HG02938 (cell line): Measurements from ENCODE around the gene GPD1L.

Source experiments
- ATAC-seq: cut with Tn5 transposase; IDR thresholded peaks from one replicate; pipeline ENCODE4 v1.9.1; 2021; ENCODE audit warnings: mild to moderate bottlenecking, moderate library complexity; ENCODE audit not compliant: unreplicated experiment

GPD1L gene

GRCh38 chr3:32132706-32133105 is 26.3 kb downstream of the GPD1L start:
- ATAC-seq = no peak

GRCh38 chr3:32136703-32137102 is 30.3 kb downstream of the GPD1L start:
- no peak for ATAC-seq

GRCh38 chr3:32137870-32138269 is 31.4 kb downstream of the GPD1L start:
- no peak for ATAC-seq

GRCh38 chr3:32138545-32139104 is 32.2 kb downstream of the GPD1L start:
- ATAC-seq = no peak

- no peak for ATAC-seq
Observed at GRCh38 chr3:32140943-32141342, 34.5 kb downstream of the GPD1L start.

- peak; percentile 68 for ATAC-seq
Observed at GRCh38 chr3:32143849-32144757, 37.7 kb downstream of the GPD1L start.

GRCh38 chr3:32146746-32147211 is 40.4 kb downstream of the GPD1L start:
- ATAC-seq = no peak

- ATAC-seq = no peak
Observed at GRCh38 chr3:32147509-32147908, 41.1 kb downstream of the GPD1L start.

- no peak for ATAC-seq
Observed at GRCh38 chr3:32147933-32148332, 41.5 kb downstream of the GPD1L start.

- no peak for ATAC-seq
Observed at GRCh38 chr3:32148351-32148750, 41.9 kb downstream of the GPD1L start.

- ATAC-seq = no peak
Observed at GRCh38 chr3:32153414-32154204, 47.2 kb downstream of the GPD1L start.

GRCh38 chr3:32154205-32154579 is 47.8 kb downstream of the GPD1L start:
- no peak for ATAC-seq

- no peak for ATAC-seq
Observed at GRCh38 chr3:32155117-32155516, 48.7 kb downstream of the GPD1L start.

- no peak for ATAC-seq
Observed at GRCh38 chr3:32157600-32158264, 51.3 kb downstream of the GPD1L start.

GRCh38 chr3:32160706-32161214 is 54.3 kb downstream of the GPD1L start:
- ATAC-seq = no peak

GRCh38 chr3:32165442-32165841 is 59.0 kb downstream of the GPD1L start:
- ATAC-seq = no peak

GRCh38 chr3:32166654-32167053 is 60.2 kb downstream of the GPD1L start:
- no peak for ATAC-seq

- ATAC-seq = no peak
Observed at GRCh38 chr3:32172420-32172819, 66.0 kb downstream of the GPD1L start.

GRCh38 chr3:32175607-32176197 is 69.3 kb downstream of the GPD1L start:
- ATAC-seq = no peak

- no peak for ATAC-seq
Observed at GRCh38 chr3:32176989-32177701, 70.7 kb downstream of the GPD1L start.
